ENCODE data around the gene SLA2. TPM values are rescaled to one million over a fixed set of nuclear protein-coding genes. Genes with fewer than 3 reads are reported as not detected.

The SLA2 gene
- polyA plus RNA-seq, 2 of the 4 experiments (the other 2 are of a cell fraction): 0.06 TPM; not detected in 1

- TF ChIP-seq ATOH8 (CRISPR knock-in tag; IDR thresholded peaks at IDR 0.05; ENCODE audit: low read depth) (no peak), HMGXB4 (CRISPR knock-in tag; IDR thresholded peaks at IDR 0.05; ENCODE audit: borderline replicate concordance) (no peak), BCL3 (IDR thresholded peaks at IDR 0.05) (no peak), EHMT2 (IDR thresholded peaks at IDR 0.05; ENCODE audit: low read depth) (no peak), MAZ (IDR thresholded peaks at IDR 0.05; ENCODE audit: borderline replicate concordance, low read depth, low read length) (no peak), REST (IDR thresholded peaks at IDR 0.05) (no peak), HDAC2 (IDR thresholded peaks at IDR 0.05) (no peak), TP53 (CRISPR knock-in tag; IDR thresholded peaks at IDR 0.05) (no peak), POLR2AphosphoS2 (conservative IDR thresholded peaks at IDR 0.05; ENCODE audit: low read length) (no peak), JUNB (IDR thresholded peaks at IDR 0.05) (no peak), NFE2L2 (conservative IDR thresholded peaks at IDR 0.05; ENCODE audit: low read length) (no peak), NPAS2 (CRISPR knock-in tag; IDR thresholded peaks at IDR 0.05; ENCODE audit: borderline replicate concordance) (no peak), KDM1A (IDR thresholded peaks at IDR 0.05; ENCODE audit: low read depth) (no peak), ZC3H11A (IDR thresholded peaks at IDR 0.05) (no peak), ZSCAN20 (CRISPR knock-in tag; IDR thresholded peaks at IDR 0.05) (no peak), ZFP36 (IDR thresholded peaks at IDR 0.05; ENCODE audit: borderline replicate concordance, partially characterized antibody) (no peak), CBX2 (IDR thresholded peaks at IDR 0.05; ENCODE audit: borderline replicate concordance, low read depth) (no peak), EHF (CRISPR knock-in tag; IDR thresholded peaks at IDR 0.05) (no peak), CEBPB (IDR thresholded peaks at IDR 0.05) (no peak)
- Histone ChIP-seq H3K27ac (no peak overlapping the region), H3K4me3 (no peak overlapping the region), H3K9me3 (no peaks in the 10 kb centered on the region), H3K4me2 (no peak overlapping the region), H3K4me1 (no peaks in the 10 kb centered on the region)
- no peak for FAIRE-seq
- CTCF ChIA-PET: interaction anchor here (0.6 to 1.9 kb wide), 2 partner anchors 214 to 261 kb away, joined by 4 read pairs; no protein-coding TSS in a partner anchor
- POLR2A ChIA-PET: no interaction called here
- WGBS (ENCODE audit: missing lambda C conversion rate): 84% methylated on average over 4 of the region's 4 CpGs
- ATAC-seq: no peak
- DNase-seq (ENCODE audit: low read depth in 1 of 2, low spot score in 1 of 2): no peak
Measured at GRCh38 chr20:36672991-36673390, 27.0 kb upstream of the SLA2 start.
